Cardiac muscle cell (in vitro differentiated cells and primary cell): ENCODE data around the gene GJA5. TPM values are rescaled to one million over a fixed set of nuclear protein-coding genes. Genes with fewer than 3 reads are reported as not detected.
A peak's percentile ranks its signal among the peaks of the same experiment; 100 is the strongest.

Experiments used
- DNase-seq, 2 donors: peaks; one replicate each; pipeline versions ENCODE4 v3.0.0 to v3.0.0-alpha.2; 2010 to 2017; ENCODE audit warnings: low read depth in 1 of 2, low spot score in 1 of 2
- H3K27ac ChIP-seq: fragments of 200-600 bp; sonication (generic); 2 replicates; pipeline ENCODE4 v1.5.1; 2016
- H3K27me3 ChIP-seq: fragments of 200-600 bp; sonication (generic); 2 replicates; pipeline ENCODE4 v1.6.0; 2016; ENCODE audit warnings: control low read depth
- H3K36me3 ChIP-seq: fragments of 200-600 bp; sonication (generic); 2 replicates; pipeline ENCODE4 v1.5.1; 2016; ENCODE audit warnings: control low read depth
- H3K4me1 ChIP-seq: fragments of 200-600 bp; sonication (generic); 2 replicates; pipeline ENCODE4 v1.8.1; 2017; ENCODE audit warnings: low read depth, mild to moderate bottlenecking, mixed run types
- H3K4me3 ChIP-seq: fragments of 200-600 bp; sonication (generic); 2 replicates; pipeline ENCODE4 v1.5.1; 2016; ENCODE audit warnings: mild to moderate bottlenecking
- H3K9me3 ChIP-seq: fragments of 200-600 bp; sonication (generic); 2 replicates; pipeline ENCODE4 v1.5.1; 2017; ENCODE audit warnings: low read depth, mild to moderate bottlenecking, control low read depth
- polyA plus RNA-seq: library from polyadenylated mRNA; unstranded; fragments of >200 nt; fragmentation: Nextera tagmentation; extraction: Ambion mirVana; gene quantifications from 2 replicates; pipeline ENCODE4 v1.2.1, GENCODE V29; 2016
- total RNA-seq: library from RNA; depleted of rRNA; stranded (reverse); fragments of >200 nt; gene quantifications from 2 replicates; pipeline ENCODE4 v1.2.3, GENCODE V29; 2016
- TF ChIP-seq, protein P1 (sequence below): IDR thresholded peaks from 2 replicates; pipeline ENCODE4 v1.5.1; 2012; ENCODE audit warnings: low read depth, mild to moderate bottlenecking, low read length

Gene GJA5
- total and polyA plus RNA-seq, 2 experiments from 2014 or later: 12.3 to 23.9 TPM

- TF ChIP-seq, protein P1, sequence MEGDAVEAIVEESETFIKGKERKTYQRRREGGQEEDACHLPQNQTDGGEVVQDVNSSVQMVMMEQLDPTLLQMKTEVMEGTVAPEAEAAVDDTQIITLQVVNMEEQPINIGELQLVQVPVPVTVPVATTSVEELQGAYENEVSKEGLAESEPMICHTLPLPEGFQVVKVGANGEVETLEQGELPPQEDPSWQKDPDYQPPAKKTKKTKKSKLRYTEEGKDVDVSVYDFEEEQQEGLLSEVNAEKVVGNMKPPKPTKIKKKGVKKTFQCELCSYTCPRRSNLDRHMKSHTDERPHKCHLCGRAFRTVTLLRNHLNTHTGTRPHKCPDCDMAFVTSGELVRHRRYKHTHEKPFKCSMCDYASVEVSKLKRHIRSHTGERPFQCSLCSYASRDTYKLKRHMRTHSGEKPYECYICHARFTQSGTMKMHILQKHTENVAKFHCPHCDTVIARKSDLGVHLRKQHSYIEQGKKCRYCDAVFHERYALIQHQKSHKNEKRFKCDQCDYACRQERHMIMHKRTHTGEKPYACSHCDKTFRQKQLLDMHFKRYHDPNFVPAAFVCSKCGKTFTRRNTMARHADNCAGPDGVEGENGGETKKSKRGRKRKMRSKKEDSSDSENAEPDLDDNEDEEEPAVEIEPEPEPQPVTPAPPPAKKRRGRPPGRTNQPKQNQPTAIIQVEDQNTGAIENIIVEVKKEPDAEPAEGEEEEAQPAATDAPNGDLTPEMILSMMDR: no peak
- H3K36me3 ChIP-seq: no peaks in the 10 kb centered on the region
- DNase-seq: no peak
- H3K4me3 ChIP-seq: no peak overlapping the region
- peaks cover 8% of the 10 kb centered on the region for H3K4me1 ChIP-seq
- H3K27ac ChIP-seq: no peak overlapping the region
- peaks cover 14% of the 10 kb centered on the region for H3K27me3 ChIP-seq
- H3K9me3 ChIP-seq: no peaks in the 10 kb centered on the region
Observed at GRCh38 chr1:147785794-147786506, 25.5 kb upstream of the GJA5 start.

DNA sequence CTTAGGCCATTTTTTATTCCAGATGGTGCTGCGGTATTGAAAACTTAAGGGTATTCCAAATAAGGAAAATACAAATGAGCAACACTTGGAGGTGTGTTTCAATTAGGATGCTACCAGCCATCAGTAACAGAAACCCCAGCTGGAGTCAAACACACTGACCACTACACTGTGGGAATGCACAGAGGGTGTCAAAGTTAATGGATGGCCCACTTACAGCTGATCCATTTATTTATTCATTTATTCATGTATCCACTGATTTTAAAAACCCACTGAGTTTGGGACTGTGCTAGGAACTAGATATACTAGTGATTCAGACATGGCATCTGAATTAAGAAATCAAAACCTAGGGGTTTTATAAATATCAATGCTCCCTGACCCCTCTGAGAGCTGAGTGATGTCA is 24.5 kb upstream of the GJA5 start:
- Histone ChIP-seq H3K36me3 (no peaks in the 10 kb centered on the region), H3K27ac (no peak overlapping the region)
- no peak for DNase-seq

DNA sequence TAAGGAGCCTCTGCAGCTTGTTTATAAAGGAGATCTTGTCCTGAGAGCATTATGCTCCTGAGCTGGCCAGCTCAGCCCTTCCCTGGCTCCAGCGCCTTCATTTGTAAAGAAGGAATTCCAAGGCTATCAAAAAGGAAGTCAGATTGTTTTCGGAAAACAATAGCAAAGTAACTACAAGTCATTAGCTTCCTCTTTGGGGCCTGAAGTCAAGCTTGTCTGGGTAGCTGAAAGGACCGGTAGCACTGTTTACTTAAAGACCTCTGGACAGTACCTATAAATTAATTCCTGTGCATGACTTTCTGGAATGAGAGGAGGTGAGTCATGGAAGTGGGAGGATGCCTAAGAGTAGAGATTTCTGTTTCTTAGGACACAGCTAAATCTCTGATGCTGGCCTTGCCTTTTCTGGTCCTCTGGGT is 20.7 kb upstream of the GJA5 start:
- Histone ChIP-seq H3K9me3 (no peaks in the 10 kb centered on the region), H3K27ac (no peak overlapping the region), H3K4me3 (no peak overlapping the region), H3K4me1 (peaks cover 8% of the 10 kb centered on the region), H3K36me3 (no peaks in the 10 kb centered on the region), H3K27me3 (peaks cover 13% of the 10 kb centered on the region)
- peak in 1 of 2 donors; percentile 51 for DNase-seq
- TF ChIP-seq, protein P1: no peak

More for the DNA sequence above, 24.5 kb upstream of the GJA5 start:
- no peaks in the 10 kb centered on the region for H3K9me3 ChIP-seq
- H3K4me3 ChIP-seq: no peak overlapping the region
- H3K27me3 ChIP-seq: peaks cover 14% of the 10 kb centered on the region
- TF ChIP-seq, protein P1: no peak
- peaks cover 8% of the 10 kb centered on the region for H3K4me1 ChIP-seq

DNA sequence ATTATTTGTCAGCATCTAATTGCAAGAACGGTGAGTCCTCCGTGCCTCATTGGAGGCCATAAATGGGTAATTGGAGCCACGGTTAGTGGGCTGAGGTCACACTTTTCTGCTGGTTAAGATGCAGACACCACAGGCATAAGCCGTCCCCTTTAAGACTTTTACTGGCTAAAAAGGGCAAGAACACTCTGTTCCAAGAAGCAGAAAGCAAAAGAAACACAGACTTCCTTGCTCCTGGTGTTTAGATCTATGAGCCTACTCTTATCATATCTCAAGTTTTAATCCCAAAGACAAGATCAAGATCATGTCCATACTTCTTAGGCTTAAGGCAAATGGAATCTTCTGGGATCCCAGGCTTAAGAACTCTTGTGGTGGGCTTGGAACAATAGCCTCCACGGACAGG is 17.3 kb upstream of the GJA5 start:
- Histone ChIP-seq H3K36me3 (no peaks in the 10 kb centered on the region), H3K9me3 (no peaks in the 10 kb centered on the region), H3K4me1 (peaks cover 8% of the 10 kb centered on the region), H3K27me3 (peaks cover 16% of the 10 kb centered on the region), H3K4me3 (no peak overlapping the region), H3K27ac (no peak overlapping the region)
- TF ChIP-seq, protein P1: no peak
- DNase-seq: no peak

- H3K36me3 ChIP-seq: no peaks in the 10 kb centered on the region
- no peak overlapping the region for H3K4me3 ChIP-seq
- H3K27ac ChIP-seq: no peak overlapping the region
- H3K27me3 ChIP-seq: peaks cover 14% of the 10 kb centered on the region
- TF ChIP-seq, protein P1: no peak
- DNase-seq: no peak
- H3K9me3 ChIP-seq: no peaks in the 10 kb centered on the region
- H3K4me1 ChIP-seq: peaks cover 17% of the 10 kb centered on the region
Observed at GRCh38 chr1:147773215-147773715, 12.9 kb upstream of the GJA5 start.
